Ishikawa (cell line): ENCODE data around the gene DOC2B.
"Not testable (repeated sequence)": the region's sequence is repeated elsewhere in the genome, so short reads cannot be mapped to it uniquely, and the experiment has no call there.

Experiments
- CEBPB ChIP-seq: IDR thresholded peaks from 2 replicates; pipeline ENCODE4 v1.6.1; 2012
- EGR1 ChIP-seq: IDR thresholded peaks from 2 replicates; pipeline ENCODE4 v1.6.1; 2012
- RAD21 ChIP-seq: IDR thresholded peaks from 2 replicates; pipeline ENCODE4 v1.6.1; 2012; ENCODE audit warnings: low read depth

Gene DOC2B

GRCh38 chr17:137166-137807 is 44.2 kb downstream of the DOC2B start, which contains the start of gene SCGB1C2:
Gene SCGB1C2 (plus strand): TSS chr17:137569. CDS start chr17:137591, 22 bp downstream.
- TF ChIP-seq CEBPB, EGR1, RAD21: not testable (repeated sequence)

DNA sequence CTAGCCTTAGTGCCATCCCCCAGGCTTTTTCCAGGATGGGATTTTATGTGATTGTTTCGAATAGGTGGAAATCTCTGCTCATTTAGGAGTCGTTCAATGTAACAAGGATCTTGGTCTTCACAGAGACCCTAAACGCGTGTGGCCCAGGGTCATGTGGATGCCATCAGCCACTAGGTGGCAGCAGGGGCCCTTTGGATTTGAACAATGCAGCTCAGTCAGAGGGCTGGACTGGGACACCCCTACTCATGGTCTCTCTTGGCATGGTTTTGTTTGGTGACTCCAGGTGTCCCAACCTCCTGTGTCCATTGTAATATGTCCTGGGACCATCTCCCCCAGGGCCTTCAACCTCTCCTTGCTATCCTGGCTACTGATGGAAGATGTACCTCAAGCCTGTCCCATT is 44.9 kb downstream of the DOC2B start:
- TF ChIP-seq RAD21 = peak; percentile 44
